NCI-H82 treated with DMSO at 0.1 percent for 48 hours (cell line): ENCODE data around the gene TTF1.
"Not testable (repeated sequence)": the region's sequence is repeated elsewhere in the genome, so short reads cannot be mapped to it uniquely, and the experiment has no call there.

Experiments
- DNase-seq: peaks from one replicate; lab custom pipeline; 2025; ENCODE audit not compliant: unreplicated experiment; lab: John Stamatoyannopoulos, UW

TTF1 gene

DNA sequence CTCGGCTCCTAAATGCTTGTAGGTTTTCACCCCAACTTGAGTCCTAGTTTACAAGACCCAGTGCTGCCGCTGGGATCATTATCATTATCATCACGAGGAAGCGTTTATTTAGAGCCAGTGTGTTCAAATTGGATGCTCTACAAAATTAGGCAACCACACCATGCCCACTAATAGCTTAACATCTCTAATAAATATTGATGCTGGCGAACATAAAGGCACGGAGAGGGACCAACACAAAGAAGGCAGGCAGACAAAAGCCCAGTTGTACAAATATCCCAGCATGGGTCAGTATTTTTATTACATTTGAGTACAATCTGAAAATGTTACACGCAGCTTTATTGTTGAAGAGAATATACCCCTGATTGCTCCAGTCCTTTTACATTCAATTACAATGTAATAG lies 8.1 kb upstream of the TTF1 start:
- no peak for DNase-seq

DNA sequence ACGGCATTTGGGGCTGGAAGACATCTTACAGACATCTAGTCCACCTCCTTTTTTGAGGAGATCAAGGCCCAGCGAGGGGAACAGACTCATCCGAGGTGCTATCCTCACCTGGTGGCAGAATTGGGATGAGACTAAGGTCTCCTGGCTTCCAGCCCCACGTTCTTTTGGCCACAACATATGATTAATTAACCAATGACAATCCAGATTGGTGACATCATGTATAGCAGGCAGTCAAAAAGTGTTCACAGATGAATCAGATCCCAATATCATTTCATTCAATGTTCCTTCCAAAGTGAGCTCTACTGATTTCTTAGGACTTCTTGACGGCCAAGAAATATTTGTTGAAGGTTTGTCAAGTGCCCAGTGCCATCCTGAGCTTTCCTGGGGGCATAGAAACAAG lies 7.3 kb upstream of the TTF1 start:
- DNase-seq, result no peak

DNA sequence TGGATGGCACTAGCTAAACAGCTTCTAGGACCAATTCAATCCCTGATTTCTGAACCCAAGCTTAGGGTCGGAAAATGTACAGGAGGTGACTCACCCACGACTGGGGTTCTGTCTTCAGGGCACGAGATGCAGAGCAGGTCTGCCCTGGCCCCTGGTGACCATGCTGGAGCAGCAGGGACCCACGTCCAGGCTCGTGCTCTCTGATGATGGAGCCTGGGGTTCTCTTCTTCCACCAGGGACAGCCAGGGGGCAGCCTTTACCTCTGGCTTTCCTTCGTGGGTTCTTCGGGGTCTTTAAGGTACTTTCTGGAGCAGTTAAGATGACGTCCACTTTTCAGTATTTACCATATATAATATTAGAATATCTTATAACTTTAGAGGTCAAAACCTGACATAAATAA lies 5.4 kb upstream of the TTF1 start:
- no peak for DNase-seq

DNA sequence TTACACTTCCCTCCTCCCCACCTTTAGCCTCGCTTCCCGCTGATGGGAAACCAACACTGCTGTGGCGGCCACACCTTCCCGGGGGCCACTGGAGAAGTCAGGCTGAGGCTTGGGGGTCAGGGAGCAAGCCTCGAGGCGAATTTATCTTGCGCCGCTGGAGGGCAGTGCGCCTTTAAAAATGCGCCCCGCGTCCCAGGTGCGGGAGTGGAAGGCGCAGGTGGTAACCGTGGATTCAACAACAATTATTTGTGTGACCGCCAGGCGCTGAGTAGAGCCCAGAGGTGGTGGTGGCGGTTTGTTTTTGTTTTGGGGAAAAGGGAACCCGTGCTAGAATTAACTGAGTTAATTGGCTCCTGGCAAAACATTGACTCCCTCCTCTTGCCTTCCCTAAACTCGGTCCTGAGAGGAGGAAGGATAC lies 4.5 kb upstream of the TTF1 start:
- no peak for DNase-seq

DNA sequence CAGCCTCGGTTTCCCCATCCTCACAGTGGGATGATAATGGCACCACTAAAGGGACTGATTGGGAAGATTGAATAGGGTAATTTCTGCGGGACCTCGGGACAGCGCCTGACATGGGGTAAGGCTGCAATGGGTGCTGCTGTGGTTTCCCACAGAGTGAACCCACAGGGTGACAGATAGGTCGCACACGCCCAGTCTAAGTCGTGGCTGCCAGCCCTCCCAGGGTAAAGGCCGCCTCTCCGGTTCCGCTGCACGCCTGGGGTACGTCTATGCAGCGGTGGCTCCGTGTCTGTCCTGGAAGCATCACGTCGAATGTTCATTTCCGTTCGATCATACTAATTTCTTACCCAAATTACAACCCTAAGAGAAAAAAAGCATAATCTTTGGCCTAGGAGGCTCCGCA lies 4.0 kb upstream of the TTF1 start:
- no peak for DNase-seq

DNA sequence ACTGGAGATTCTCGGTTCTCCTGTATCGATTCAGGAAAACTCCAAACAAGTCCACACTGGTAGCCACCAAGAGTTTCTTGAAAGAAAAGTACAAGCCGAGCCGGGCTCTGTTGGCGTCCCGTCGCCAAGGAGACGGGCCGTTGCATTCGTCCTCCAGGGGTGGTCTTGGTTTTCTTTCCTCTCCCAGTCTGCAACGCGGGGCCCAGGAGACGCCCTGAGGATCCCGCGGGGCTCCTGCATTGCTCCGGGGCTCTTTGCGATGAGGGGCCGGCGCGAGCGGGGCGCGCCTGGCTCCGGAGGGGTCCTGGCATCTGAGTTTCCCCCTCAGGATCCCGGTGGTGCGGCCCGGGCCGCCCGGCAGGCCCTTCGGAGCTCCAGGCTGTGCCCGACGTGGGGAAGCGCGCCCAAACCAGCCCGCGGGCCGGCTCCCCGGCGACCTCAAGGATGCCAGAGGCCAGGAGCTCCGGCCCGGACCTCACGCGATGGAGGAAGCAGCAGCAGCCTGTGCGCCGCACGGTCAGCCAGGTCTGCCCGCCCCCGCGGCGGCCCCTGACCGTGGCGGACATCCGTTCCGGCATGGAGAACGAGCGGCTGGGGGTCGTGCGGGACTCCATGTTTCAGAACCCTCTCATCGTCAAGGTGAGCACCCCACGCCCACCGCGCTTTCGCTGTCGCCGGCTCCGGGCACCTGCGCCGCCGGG lies 3.3 kb upstream of the TTF1 start, which contains the start of gene CFAP77:
Gene CFAP77 (plus strand): TSS at position 384 of the 701 bp plus-strand sequence. CDS start 61 bp downstream, at position 445.
- no peak for DNase-seq

DNA sequence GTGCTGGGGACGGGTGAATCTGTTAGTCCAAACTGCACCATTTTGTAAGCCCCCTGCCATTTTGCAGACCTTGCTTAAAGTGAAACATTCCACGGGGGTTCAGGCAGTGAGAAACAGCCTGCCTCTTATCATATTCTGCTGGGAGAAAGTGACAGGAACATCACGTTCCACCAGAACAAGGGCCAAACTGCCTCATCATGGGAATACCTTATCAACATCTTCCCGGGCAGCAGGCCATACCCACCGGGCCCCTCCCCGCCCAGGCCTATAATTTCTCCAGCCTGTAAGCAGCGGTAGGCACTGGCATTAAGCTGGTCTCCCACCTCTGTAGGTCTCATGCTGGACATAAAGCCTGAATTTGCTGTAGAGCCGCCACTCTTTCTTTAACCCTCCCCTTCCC lies 1.9 kb upstream of the TTF1 start:
- no peak for DNase-seq

DNA sequence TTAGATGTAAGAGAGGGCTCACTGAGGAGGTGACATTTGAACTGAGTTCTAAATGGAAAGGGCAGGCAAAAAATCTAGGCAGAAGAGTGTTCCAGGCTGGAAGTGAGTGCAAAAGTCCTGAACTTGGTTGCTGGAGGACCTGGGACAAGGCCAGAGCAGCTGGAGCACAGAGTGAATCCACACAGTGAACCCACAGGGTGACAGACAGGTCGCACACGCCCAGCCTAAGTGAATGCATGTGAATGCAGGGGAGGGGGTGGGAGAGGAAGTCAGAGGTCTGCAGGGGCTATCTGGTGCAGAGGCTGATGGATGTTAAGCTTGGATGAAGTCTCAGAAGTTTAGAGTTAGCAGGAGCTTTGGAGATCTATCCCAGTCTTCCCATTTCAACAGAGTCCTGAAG lies 556 bp upstream of the TTF1 start:
- DNase-seq, result no peak

DNA sequence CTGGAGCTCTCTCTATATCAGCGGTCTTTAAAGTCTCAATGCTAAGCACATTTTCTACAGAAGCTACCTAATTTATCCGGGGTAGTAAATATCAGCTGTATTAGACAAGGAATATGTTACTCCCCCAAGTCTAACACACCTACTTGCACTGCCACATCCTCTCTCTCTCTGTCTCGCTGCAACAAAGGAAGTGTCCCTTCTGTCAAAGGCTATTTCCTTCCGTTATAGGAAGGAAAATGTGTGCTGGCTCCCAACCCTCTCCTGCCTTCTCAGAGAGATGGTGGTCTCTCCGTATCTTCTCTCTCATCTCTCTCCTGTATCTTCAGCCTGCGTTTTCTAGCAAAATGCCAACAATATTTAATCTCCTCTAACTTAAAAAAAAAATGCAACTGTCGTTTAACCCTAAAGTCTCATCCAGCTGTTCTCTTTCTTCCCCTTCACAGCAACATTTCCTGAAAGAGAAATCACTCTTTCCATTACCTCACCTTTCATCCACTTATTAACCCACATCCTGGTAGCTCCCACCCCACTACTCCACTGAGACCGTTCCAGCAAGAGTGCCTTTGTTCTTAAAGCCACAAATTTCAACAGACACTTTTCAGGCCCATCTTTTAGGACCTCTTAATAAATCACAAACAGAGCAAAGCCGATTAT lies 2.3 kb downstream of the TTF1 start:
- no peak for DNase-seq

DNA sequence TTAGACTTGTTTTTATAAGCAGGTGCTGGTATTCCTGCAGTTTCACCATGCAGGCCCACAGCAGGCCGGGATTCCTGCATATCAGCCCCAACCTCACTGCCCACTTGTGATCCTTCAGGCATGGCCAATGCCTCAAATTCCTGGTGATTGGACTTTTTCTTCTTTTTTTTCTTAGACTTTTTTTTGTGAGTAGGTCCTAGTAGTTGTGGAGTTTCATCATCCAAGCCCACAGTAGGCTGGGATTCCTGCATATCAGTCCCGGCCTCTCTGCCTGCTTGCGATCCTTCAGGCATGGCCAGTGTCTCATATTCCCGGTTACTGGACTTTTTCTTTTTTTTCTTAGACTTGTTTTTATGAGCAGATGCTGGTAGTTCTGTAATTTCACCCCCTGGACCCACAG lies 4.8 kb downstream of the TTF1 start:
- no peak for DNase-seq

DNA sequence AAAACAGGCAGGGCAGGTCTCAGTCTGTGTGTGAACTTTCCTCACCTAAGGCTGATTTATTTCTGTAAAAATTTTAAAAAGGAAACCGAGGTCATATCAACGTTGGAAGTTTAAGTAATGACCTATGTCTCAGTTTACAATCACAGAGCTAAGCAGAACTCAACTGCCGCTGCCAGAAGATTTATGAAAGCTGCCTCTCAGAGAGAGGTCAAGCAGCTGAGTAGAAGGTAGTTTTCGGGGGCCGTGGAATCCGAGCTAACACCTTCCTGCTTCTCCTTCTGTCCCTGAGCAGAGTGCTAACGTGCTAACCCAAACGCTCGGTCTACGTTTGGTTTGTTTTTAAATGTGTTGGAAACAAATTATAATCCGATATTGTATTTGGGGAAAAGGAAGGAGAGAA lies 11.1 kb downstream of the TTF1 start:
- no peak for DNase-seq

DNA sequence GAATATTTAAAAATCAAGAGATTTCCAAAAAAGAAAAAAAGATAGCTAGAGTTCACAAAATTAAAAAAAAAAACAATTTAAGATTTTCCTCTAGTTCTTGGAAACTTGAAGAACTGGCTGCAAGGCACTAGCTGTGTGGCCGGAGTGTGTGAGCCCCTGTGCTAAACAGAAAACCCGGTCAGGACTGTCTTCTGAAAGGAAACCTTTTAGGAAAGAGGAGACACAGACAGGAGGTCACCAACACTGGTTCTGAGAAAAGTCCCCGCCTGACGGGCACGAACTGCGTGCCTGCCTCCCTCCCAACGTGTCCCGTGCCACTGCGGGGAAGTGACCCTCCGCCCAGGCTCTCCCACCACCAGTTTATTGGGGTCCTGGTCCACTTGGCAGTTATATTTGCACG lies 15.2 kb downstream of the TTF1 start:
- DNase-seq, result no peak

DNA sequence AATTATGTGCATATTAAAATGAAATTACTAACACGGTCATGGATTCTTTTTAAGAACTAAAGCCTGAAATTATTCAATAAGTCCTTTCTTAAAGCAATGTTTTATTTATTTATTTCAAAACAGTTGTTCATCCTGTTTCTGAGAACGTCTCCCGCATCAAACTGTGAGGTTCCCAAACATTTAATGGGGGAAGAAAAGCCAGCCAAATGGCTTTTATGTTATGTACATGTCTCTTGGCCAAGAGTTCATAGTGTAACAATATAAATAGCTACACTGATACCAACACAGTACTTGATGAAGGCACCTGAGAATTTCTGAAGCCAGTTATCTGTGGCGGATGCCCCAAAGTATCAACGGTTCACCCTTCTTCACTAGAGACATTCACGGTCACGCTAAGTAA lies 15.7 kb downstream of the TTF1 start:
- no peak for DNase-seq

DNA sequence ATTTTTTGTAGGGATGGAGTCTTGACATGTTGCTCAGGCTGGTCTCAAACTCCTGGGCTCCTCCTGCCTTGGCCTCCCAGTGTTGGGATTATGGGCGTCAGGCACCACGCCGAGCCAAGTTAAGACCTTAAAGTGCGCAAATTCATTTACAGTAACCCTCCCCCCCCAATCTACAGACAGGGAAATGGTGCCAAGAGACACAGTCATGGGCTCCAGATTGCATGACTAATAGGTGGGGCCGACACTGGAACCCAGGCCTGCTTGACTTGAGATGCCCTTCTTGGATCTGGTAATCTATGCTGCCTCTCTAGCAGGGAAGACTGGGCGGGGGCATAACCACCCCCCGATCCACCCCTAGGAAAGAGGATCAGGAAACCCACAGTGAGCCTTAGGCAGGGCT lies 19.5 kb downstream of the TTF1 start:
- no peak for DNase-seq

DNA sequence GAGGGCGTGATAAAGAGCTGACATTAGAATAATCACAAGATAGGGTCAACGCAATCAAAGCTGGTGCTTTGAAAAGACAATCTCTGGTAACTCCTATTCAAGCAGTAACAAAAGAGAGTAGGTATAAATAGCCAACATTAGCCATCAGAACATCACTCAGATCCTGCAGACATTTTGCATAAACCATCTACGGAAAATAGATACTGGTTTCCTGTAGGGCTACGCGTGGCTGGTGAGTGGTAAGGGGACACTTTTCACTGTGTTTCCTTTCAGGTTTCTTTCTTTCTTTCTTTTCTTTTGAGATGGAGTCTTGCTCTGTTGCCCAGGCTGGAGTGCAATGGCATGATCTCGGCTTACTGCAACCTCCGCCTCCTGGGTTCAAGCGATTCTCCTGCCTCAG lies 22.3 kb downstream of the TTF1 start:
- DNase-seq, result no peak

DNA sequence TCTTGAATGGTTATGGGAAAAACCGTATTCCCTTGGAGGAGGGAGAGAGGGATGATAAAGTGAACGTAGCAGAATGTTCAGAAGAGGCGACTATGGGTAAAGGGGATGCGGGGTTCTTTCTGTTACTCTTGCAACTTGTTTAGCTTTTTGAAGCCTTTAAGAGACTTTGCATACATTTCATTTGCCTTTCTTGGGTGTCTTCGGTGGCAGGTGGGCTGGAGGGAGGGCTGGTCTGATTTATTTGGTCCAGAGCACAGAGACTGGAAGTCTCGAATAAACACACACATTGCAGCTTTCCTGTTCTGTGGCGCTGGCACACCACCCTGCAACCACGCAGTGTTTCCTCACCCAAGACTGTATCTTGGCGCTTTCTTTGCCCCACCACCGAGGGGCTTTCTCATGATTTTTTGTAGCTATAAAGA lies 23.2 kb downstream of the TTF1 start:
- DNase-seq, result no peak

DNA sequence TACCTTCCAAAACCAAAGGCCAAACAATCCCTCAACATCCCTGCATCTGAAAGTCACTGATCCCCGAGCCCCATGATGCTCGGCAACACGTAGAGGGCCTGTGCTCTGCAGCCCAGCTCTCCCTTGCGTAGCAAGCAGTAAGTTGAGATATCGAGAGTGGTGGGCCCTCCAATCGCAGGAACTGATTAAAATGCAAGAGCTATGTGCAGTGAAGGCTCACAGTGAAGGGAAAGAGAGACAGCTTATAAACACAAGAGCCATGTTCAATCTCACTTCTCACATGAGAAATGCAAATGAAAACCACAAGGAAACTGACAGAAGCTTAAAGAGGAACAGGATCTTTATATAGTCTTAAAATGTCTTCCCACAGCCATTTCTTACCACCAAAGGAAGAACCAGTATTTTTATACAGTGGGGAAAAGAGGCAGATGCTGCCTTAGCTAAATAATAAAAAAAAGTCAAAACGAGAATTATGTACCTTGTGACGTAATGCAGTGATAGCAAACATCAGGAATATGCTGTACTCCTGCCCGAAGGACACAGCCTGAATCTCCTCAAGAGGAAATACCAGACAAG lies 24.6 kb downstream of the TTF1 start:
- DNase-seq, result no peak

DNA sequence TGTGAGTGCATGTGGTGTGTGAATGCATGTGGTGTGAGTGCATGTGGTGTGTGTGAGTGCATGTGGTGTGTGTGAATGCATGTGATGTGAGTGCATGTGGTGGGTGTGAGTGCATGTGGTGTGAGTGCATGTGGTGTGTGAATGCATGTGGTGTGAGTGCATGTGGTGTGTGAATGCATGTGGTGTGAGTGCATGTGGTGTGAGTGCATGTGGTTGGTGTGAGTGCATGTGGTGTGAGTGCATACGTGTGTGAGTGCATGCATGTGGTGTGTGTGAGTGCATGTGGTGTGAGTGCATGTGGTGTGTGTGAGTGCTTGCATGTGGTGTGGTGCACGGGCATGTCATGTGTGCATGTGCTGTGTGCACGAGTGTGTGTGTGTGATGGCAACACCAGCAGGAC lies 28.2 kb downstream of the TTF1 start:
- DNase-seq, result not testable (repeated sequence)

DNA sequence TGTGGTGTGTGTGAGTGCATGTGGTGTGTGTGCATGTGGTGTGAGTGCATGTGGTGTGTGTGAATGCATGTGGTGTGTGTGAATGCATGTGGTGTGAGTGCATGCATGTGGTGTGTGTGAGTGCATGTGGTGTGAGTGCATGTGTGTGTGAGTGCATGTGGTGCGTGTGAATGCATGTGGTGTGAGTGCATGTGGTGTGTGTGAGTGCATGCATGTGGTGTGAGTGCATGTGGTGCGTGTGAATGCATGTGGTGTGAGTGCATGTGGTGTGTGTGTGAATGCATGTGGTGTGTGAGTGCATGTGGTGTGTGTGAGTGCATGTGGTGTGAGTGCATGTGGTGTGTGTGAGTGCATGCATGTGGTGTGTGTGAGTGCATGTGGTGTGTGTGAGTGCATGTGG lies 28.9 kb downstream of the TTF1 start:
- DNase-seq, result not testable (repeated sequence)

DNA sequence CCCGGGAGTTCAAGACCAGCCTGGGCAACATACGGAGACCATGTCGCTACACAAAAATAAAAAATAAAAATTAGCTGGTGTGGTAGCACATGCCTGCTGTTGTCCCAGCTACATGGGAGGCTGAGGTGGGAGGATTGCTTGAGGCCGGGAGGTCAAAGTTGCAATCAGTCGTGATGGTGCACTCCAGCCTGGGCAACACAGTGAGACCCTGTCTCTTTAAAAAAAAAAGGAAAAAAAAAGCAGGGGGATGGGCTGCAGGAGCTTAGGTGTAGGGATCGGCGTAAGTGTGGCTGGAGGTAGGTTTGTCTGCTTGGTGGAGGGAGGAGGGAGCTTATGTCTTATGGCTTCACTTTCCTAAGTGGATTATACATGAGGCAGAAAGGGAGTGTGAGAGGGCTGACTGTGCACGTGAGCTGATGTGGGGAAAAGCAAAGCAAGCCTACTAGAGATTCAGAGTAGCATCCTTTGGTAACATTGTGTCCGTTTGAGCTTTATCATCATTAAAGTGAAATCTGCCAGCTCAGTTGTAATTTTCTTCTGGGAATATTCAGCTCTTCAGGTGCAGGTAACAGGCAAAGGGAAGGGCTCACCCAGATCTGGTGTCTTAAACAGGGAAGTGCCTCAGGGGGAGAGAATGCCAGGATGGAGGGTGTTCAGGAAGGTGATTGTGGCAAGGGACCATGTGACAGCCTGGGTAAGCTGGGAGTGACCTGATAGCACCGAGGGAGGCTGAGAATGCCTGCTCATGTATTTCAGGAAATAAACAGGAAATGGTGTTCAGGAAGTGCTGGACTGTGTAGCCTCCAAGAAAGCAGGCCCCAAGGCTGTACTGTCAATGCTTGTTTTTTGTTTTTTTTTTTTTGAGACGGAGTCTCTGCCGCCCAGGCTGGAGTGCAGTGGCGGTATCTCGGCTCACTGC lies 34.2 kb downstream of the TTF1 start:
- DNase-seq, result peak; percentile 92

DNA sequence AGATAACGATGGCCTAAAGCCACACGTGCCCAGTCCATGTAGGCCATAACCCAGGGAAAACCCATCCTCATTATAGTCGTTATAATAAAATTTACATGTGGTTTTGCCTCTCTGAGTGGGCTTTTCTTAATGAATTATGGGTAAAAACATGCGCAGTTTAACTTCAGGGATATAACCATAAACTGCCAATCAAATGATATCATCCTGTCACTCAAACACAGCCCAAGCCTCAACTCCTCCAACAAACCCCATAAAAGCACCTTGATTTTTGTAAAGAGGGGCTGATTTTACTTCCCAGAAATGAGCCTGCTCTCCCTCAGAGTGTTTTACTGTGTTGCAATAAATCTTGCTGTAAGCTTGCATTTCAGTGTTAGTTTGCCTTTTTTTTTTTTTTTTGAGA lies 36.0 kb downstream of the TTF1 start:
- DNase-seq, result no peak
